GM18508 (cell line): Measurements from ENCODE around the gene ANKRD33B.

Source experiments
- ATAC-seq: cut with Tn5 transposase; IDR thresholded peaks from one replicate; pipeline ENCODE4 v1.9.1; 2021; ENCODE audit warnings: moderate number of reproducible peaks; ENCODE audit not compliant: insufficient read depth, unreplicated experiment

The ANKRD33B gene

GRCh38 chr5:10577371-10578292, 13.8 kb downstream of the ANKRD33B start:
- ATAC-seq: peak; percentile 53

- ATAC-seq: no peak
These were observed 14.4 kb downstream of the ANKRD33B start for GRCh38 chr5:10578293-10578665.

- ATAC-seq: peak; percentile 32
These were observed 15.0 kb downstream of the ANKRD33B start for GRCh38 chr5:10578869-10579268.

- ATAC-seq: no peak
These were observed 16.0 kb downstream of the ANKRD33B start for GRCh38 chr5:10579536-10580521.

GRCh38 chr5:10580531-10581423, 16.9 kb downstream of the ANKRD33B start:
- no peak for ATAC-seq

GRCh38 chr5:10581424-10581748, 17.5 kb downstream of the ANKRD33B start:
- ATAC-seq: no peak

- ATAC-seq: no peak
These were observed 18.1 kb downstream of the ANKRD33B start for GRCh38 chr5:10581867-10582511.

- ATAC-seq: no peak
These were observed 18.6 kb downstream of the ANKRD33B start for GRCh38 chr5:10582512-10582897.

GRCh38 chr5:10583663-10584572, 20.0 kb downstream of the ANKRD33B start:
- no peak for ATAC-seq

- ATAC-seq: no peak
These were observed 21.0 kb downstream of the ANKRD33B start for GRCh38 chr5:10584714-10585517.

- ATAC-seq: no peak
These were observed 21.6 kb downstream of the ANKRD33B start for GRCh38 chr5:10585518-10585915.

- ATAC-seq: no peak
These were observed 22.1 kb downstream of the ANKRD33B start for GRCh38 chr5:10586008-10586407.

- ATAC-seq: no peak
These were observed 22.7 kb downstream of the ANKRD33B start for GRCh38 chr5:10586555-10586954.

GRCh38 chr5:10588109-10588775, 24.4 kb downstream of the ANKRD33B start:
- ATAC-seq: no peak

GRCh38 chr5:10588779-10589447, 25.0 kb downstream of the ANKRD33B start:
- ATAC-seq: no peak

GRCh38 chr5:10590226-10590999, 26.5 kb downstream of the ANKRD33B start:
- no peak for ATAC-seq
